ENCODE data around the gene IFT25.

- TF ChIP-seq EZH2phosphoT487 (IDR thresholded peaks at IDR 0.05; ENCODE audit: borderline replicate concordance): no peak
- no peak for TF ChIP-seq CTCF (conservative IDR thresholded peaks at IDR 0.05; ENCODE audit: low read length)
Measured at GRCh38 chr1:53971718-53972117, 26.2 kb upstream of the IFT25 start.
